GM18517 (cell line): ENCODE results near the gene FYB1.

Experiments
- ATAC-seq: cut with Tn5 transposase; IDR thresholded peaks from one replicate; pipeline ENCODE4 v1.9.1; 2021; ENCODE audit warnings: mild to moderate bottlenecking, moderate library complexity; ENCODE audit not compliant: unreplicated experiment

Gene FYB1

DNA sequence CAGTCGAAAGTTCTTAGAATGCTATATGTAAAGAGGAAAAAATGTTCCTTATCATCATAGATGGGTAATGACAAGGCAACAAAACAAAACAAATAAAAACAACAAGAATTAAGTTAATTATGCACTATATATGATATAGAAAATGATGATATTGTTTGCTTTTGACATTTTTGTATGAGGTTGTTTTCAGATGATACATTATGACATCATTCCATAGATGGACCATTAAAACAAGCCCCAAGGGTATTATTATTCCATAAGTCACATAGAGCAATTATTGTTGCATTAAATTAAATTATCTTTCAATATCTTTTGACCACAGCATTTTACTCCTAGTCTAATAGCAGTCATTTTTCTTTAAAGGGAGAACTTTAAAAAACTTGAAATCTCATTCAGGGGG is 88.6 kb downstream of the FYB1 start:
- no peak for ATAC-seq

DNA sequence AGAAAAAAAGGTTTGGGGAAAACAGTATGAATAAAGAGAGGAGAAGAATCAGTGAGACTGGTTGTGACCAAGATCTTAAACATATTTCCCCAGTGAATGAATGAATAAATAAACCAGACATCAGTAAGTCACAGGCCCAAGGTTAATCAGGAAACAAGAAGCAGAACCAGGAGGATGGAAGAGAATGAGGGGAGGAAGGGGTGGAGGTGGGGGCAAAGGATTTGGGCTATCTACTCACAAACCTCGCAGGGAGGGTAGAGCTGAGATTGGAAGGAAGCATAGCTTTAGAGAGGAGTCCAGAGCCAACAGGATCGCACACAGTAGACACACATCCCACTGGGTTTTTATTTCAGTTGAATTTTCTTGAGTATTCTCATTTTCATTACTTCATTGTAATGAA is 97.4 kb downstream of the FYB1 start:
- no peak for ATAC-seq

DNA sequence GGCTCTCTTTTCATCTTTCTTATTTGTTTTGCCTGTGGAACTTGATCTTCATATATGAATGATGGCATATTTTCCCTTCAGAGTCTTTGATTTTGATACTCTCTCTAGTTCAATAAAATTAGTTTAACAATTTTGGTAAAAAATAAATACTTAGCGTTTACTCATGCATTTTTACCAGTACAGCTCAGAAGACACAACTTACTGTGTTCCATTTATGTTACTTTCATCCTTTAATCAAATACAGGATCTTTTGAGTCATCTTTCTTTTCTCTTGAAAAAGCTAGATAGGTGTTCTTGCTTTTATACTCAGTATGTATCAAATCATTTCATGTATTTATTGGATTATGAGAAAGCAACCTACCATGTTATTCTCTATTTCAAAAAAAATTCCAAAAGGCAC is 98.0 kb downstream of the FYB1 start:
- ATAC-seq, result no peak

DNA sequence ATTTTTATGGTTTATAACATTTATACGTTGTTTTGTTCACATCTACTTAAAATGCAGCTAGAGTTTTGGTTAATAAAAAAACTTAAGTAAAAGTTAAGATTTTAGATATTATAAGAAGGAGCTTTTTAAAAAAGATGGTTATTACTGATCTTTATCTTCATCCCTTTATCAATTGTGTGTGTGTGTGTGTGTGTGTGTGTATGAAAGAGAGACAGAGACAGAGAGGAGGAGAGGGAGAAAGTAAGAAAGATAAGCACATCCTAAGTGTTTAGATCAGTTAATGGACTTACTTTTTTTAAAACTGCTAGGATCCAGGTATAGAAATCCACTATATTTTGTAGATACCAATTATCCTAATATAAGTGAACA is 99.3 kb downstream of the FYB1 start:
- ATAC-seq, result no peak

DNA sequence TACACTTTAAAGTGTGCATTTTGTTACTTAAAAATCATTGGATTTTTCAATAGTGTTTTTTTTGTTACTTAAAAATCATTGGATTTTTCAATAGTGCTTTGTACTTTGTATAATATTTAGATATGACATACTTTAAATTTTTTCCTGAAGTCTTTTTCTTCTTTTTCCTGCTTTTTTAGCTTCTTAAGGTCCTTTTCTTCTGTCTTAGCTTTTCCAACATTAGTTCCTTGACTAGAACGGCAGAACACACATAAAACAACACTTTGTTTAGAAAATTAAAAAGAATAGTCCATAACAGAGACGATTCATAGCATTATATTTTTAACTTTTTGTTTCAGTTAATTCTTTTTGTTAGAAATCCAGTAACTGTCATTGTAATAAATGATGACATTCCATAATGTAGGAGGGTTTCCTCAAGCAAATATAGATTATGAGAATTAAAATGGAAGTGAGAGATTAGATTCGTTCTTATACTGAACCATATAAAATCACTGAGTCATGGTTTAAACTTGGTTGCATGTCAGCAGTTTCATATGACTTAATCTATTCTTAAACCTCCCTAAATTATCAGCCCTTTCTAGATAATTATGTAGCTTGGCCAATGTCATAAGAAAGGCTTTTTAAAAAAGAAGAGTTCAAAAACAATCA is 99.8 kb downstream of the FYB1 start:
- ATAC-seq, result no peak

DNA sequence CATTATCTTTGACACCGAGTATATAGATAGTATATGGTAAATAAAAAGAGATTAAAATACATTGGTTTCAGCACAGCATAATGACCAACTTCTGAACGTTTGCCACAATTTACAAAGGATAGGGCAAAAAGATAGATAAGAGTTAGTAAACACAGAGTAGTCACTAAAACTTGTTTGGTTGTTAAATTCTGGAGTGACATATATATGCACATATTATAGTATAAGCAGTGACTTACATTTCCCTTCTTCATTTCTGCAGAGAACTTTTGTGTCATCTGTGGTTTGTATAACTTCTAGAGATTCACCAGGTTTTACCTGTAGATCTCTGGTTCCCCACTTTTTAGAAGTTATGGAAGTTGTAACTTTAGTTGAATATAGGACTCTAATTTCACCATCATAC is 100.7 kb downstream of the FYB1 start:
- ATAC-seq, result no peak

DNA sequence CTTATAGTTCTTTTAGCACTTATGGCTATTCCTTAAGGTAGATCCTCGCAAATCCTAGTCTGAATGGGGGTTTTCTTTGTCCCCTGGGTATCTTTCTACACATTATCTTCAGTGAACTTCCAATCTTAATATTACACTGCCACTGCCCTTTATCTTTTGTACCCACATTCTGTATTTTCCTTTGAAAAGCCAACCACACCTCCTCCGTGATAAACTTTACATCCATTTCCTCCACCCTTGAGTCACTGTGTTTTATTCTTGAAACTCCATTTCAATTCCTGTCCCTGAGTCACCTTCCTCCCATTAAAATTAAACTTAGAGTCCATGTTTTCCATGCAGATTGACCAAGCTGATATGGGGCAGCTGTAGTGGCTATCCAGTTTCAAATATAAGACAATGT is 102.0 kb downstream of the FYB1 start:
- ATAC-seq, result no peak

DNA sequence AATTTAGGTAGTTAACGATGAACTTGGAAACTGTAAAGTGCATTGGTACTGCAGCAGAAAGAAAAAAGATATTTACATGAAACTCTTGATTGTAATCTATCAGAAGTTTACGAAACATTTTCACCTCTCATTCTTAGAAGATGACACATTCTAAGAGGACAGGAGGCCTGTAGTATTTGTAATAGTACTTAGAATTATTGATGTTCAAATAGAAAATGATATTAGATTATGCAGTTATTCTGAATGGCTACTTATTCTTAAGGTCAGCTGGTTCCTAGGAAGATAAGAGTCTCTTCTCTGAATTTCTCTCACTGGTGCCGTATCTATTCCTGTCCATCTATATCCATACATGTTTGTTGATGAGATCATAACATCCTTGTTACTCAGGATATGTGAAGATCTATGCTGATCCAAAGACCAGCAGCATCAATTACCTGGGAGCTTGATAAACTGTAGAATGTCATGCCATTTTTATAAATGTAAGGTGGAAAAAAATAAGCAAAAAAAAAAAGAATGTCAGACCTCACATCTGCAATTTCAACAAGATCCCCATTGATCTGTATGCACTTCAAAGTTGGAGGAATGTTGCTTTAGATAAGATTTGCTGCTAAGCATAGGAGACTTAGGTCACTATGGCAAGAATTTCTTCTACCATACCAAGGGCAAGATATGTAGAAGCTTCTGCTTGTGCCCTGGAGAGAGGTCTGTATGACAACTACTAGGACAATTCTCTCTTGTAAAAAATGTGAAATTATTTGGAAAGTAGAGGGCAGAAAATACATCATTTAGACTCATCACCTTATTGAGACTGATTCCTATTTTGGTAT is 102.8 kb downstream of the FYB1 start:
- no peak for ATAC-seq

DNA sequence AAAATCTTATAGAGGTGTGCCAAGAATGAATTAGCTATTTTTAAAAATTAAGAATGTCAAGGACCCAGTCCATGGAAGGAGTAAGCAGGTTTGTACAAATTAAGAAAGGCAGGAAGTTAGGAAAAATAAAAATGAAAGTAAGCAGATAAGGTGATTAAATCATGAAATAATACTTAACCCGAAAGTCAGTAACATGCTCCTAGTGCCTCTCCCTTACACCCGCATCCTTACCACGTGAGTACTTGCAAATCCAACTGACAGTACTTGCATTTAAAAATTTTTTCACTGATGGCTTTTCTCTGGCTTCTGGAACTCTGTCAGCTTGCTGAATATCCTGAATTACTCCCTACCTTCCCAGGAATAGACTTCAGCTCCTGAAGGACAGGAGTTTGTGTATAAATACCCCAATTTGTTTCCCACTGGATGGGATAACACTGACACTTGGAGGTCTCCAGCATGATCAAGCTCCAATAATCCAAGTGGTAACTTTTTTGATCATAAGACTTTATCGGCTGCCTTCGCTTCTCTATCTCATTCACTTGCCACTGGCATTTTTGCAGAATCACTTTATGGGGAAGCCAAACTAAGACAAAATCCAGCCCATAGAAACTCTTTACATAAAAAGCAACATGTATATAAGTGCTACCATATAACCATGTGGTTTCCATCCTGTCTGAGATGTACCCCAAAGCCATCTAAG is 103.6 kb downstream of the FYB1 start:
- ATAC-seq, result no peak

DNA sequence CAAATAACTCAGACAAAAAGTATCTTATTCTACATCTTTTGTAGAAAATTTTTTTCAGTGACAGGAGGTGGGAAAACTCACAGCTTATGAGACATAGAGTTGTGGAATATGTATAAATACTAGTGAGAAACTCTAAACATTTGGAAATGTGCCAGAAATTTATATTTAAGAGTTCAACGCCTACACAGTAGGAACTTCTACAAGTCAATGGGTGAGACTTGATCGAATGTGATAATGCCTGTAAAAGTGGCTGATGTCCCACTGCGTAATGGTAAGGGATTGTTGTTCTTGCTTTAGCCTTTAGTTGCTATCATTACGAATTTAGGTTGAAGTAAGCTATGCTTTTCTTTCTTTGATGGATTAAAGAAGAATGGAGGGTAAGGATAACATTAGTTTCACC is 105.2 kb downstream of the FYB1 start:
- no peak for ATAC-seq

DNA sequence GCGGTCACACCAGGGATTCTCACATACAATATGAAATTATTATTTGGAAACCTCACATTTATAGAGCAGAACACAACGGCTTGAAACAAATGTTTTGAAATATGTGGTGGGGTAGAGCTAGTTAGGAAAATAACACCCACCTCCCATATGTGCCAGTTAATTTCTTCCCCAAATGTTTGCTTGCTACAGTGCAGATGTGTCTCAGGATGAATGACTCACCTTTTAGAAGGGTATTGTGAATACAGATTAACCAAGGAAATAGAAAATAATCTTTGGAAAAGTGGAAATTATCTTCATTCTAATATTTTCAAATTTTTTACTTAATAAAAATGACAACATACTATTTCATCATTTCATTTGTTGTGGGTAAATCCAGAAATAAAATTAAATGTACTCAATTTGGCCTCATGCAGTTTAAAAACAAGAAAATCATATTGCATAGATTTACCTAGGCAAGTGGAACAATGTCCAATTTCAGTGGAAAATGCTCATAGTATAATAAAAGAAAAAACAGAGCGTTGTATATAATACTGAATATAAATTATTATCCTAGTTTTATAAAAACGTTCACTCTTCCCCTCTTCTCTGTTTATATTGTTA is 105.9 kb downstream of the FYB1 start:
- ATAC-seq, result no peak

DNA sequence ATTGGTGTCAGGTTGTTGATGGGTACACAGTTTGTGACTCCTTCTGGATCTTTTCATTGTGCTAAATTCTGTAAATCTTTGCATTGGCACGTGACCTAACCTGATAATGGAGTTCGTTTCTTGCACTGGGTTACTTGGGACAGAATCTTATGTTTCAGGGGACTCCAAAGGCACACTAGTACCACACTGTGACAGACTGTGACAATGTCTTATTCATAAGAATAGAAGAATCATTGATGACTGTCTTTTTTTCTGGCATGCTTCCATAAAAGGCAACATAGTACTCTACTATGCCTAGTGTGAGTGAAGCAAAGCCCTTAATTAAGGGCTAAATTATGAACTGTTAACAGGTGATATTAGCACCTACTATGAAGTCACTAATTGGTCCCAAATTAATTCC is 109.8 kb downstream of the FYB1 start:
- no peak for ATAC-seq

DNA sequence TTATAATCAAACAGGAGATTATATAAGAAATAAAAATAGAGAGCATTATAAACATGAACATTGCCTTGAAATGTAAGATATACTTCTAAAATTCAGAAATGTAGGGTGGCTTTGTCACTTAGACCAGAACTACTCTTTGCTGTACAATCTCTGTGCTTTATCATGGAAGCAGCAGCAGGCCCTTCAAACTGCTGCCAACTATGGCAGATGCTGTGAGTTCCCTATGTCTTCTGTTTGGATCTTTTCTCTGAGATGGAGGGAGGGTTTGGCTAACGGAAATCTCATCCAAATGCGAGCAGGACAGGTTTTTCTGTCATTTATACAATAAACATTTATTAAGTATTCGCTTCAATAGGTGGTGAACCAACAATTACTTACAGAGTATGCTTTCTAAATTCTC is 110.4 kb downstream of the FYB1 start:
- ATAC-seq, result no peak

DNA sequence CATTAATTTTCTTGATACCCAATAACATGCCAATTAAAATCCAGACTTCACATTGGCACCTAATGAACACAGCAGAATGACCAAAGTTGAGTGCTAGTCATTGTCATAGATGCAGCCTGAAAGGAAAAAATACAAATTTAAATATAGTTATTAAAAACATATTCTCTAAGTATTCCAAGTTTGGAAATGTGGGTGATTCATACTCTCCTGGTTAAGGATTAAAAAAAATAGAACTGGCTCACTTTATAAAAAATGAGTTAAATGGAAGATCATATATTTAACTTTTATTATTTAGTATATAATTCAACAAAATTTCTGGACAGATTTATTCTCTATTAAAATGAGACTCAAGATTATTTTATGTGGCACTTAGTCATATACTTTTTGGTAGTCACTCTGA is 112.0 kb downstream of the FYB1 start:
- ATAC-seq, result no peak

DNA sequence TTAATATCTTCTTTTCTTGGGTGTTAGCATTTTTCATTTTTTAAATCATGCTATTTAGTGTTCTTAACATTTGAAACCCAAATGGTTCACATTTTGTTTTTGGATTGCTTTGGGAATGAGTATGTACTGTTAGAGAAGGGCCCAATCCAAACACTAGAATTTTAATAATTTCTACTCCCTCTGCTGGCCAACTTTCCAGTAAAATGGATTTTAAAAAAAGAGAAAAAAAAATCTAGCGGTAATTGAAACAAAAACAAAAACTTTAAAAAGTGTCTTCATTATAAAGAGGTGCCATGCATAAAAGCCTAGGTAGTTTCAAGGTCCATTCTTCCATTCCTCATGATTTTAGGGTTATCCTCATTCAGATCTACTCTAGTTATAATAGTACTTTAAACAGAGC is 113.0 kb downstream of the FYB1 start:
- ATAC-seq, result no peak

DNA sequence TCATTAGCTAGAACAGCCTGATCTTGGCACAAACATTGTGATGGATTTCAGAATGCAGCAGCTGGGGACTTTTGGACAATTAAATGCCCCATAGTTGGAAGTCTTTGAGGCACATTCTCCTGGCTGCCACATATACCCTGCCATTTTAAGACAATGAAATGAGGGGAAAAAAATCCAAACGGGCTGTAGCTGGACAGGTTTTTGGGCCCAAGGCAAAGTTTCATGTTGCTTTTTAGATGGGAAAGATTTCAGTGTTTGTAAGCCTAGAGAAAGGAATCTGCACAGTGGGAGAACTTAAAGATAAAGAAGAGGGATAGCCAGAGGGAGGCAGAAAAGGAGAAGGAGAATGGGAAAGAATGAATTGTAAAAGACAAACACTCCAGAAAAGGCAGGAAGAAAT is 115.1 kb downstream of the FYB1 start:
- no peak for ATAC-seq

DNA sequence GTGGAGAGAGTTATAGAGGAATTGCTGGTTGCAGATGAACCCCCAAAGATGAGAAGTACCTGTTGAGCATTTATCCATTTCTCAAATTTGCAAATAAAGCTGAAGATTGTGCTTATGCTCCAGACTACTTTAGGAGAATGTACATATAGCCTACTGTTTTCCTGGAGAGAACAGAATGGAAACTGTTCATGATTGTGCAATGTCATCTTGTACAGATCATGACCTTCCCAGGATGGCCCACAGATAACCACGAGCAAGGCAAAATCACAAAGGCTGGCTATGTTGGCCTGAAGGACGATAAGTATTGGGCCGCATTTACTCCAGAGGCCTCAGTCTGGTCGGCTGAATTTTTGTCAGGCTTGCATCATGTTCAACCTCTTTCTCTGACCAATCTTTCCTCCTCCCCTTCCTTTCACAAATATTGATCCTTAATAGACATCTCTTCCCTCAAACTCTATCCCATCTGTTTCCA is 116.6 kb downstream of the FYB1 start:
- no peak for ATAC-seq

DNA sequence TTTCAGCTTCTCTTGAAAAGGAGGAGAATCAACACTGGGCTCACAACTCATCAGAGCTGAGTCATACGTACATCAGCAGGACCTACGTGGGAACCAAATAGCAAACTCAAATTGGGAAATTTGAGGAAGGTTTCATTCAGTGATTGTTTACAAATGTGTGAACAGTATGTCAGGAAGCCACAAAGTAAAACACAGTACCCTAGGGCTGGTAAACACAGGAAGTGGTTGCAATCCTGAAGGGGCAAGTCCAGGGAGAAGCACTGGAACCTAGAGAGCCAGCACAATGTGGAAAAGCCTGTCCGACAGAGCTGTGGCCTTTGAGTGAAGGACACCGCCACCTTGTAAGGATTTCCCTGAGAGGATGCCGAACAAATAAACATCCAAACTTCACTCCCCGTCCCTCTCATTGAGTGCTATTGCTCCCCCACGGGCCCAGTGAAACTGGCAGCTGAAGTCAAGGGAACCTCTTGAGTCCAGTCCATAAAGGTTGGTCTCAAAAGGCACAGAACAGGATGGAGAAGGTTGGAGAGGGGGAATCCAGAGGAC is 118.4 kb downstream of the FYB1 start:
- no peak for ATAC-seq

DNA sequence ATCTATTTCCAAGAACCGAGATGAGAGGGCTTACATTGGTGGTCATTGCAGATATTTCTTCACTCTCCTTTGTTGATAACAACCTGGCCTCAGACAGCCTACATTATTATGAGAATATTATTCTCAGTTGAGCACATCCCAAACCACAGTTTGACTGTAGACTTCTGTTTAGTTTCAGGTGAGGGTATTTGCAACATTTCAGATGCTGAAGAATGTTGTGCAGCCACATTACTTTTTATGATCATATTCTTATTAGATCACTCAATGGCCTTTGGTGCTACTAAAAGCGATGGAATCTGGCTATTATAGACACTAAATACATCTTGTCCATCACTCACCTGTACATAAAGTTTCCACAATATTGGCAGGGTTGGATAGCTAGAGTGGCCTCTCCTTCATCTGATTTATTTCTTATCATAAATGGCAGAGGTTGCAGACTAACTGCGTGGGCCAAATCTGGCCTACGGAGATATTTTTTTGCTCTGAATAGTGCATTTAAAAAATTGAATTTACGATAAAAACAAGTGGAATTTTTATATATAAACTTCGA is 119.0 kb downstream of the FYB1 start:
- ATAC-seq, result no peak

DNA sequence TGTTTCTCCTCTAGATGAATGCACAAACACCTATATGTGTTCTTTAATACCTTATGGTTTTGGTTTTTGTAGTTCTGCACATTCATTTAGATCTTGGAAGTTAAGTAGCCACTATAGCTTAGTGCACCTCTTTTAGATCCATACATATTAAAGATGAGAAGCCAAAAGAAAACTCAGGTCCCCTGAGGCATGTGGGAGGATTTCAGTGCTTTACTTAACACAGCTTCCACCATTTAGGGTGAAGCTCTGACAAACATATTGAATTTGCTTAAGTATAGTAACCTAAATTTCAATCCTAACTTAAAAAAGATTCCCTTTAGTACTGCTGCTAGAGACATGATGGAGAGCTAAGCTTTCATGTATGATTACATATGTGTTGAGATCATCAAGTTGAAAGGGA is 119.5 kb downstream of the FYB1 start:
- ATAC-seq, result no peak

DNA sequence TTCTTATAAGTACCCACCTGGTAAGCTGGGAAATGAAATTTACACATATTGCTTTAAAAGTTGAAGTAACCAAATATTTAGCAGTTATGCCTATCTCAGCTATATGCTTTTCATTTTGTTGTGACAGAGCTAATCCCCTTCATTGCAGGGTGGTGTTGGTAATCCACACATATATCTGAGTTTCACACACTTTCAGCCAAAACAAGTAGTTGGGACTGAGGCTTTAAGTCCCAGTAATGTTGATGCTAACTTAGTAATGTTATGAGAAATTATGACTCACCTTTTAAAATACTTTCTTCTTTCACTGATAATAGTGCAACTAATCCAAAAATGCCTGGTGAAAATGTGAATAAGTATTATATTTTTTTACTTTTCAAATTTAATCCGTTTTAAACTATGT is 126.0 kb downstream of the FYB1 start:
- ATAC-seq, result no peak
